HG03442 (cell line): Measurements from ENCODE around the gene RNF146.
"Not testable (repeated sequence)": the region's sequence is repeated elsewhere in the genome, so short reads cannot be mapped to it uniquely, and the experiment has no call there.

ENCODE experiments used
- ATAC-seq: cut with Tn5 transposase; IDR thresholded peaks from one replicate; pipeline ENCODE4 v1.9.1; 2021; ENCODE audit warnings: mild to moderate bottlenecking, moderate library complexity; ENCODE audit not compliant: unreplicated experiment

RNF146 gene

GRCh38 chr6:127266178-127266891 is at the start of gene RNF146:
Gene RNF146 (plus strand): TSS chr6:127266864. CDS start chr6:127280339, 13,475 bp downstream.
- ATAC-seq: peak; percentile 78

- ATAC-seq: no peak
These were observed 46.8 kb upstream of the RNF146 start for GRCh38 chr6:127219869-127220268.

GRCh38 chr6:127221201-127221600 is 45.5 kb upstream of the RNF146 start:
- no peak for ATAC-seq

GRCh38 chr6:127222418-127222817 is 44.2 kb upstream of the RNF146 start:
- no peak for ATAC-seq

DNA sequence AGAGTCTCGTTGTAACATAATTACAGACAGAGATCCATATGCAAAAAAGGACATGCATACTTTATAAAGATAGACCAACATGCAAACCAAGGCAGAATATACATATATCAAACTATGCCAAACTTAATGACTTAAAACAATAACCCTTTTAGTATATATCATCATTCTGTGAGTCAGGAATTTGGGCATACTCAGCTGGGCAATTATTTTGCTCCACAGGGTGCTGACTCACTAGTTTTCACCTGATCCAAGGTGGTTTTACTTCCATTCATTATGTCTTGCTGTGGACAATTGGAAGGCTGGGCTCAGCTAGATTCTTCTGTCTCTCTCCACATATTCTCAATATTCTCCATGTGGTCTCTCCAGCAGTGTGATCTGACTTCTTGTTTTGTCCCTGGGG is 41.2 kb upstream of the RNF146 start:
- no peak for ATAC-seq

DNA sequence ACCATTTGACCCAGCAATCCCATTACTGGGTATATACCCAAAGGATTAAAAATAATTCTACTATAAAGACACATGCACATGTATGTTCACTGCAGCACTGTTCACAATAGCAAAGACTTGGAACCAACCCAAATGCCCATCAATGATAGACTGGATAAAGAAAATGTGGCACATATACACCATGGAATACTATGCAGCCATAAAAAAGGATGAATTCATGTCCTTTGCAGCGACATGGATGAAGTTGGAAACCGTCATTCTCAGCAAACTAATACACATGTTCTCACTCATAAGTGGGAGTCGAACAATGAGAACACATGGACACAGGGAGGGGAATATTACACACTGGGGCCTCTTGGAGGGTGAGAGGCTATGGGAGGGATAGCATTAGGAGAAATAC is 32.8 kb upstream of the RNF146 start:
- not testable (repeated sequence) for ATAC-seq

- ATAC-seq: no peak
These were observed 23.2 kb upstream of the RNF146 start for GRCh38 chr6:127243501-127243900.

DNA sequence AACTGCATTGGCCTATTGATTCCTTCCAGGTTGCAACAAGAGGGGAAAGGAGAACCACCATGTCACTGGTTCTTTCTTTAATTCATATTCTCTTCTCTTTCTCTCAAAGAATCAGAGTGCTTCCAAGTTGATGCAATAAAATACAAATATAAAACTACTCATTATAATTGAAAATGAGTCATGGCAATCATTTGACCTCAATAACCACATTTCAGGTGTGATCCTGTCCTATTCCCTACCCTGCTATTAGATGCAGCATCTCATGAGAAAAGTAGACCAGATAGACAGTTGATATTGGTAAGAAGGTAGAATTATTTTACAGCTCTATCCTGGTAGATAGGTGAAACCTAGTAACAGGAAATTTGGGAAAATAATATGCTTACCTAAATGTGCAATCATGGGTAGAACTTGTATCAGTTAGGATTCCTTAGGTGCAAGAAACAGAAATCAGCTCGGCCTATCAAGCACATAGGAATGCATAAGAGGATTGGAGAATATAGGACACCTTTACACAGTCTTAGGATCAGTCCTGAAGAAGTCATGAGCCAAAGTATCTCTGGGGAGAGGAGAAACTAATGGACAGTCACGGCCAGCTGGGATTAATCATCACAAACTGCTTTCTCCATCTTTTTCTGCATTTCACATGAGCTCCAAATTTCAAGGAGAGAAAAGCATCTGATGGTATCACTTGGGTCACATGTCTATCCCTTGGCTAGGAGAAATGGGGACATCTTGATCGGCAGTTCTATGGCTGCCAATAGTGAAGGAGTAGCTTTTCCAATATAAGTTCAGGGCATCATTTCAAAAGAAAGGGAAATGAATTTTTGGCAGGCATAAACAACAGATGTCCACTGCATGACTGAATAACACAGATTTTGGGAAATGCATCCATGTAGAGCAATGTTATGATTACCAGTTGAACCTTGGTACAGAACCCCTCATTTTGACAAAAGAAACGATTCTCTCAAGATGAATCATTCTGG is 19.3 kb upstream of the RNF146 start:
- no peak for ATAC-seq

DNA sequence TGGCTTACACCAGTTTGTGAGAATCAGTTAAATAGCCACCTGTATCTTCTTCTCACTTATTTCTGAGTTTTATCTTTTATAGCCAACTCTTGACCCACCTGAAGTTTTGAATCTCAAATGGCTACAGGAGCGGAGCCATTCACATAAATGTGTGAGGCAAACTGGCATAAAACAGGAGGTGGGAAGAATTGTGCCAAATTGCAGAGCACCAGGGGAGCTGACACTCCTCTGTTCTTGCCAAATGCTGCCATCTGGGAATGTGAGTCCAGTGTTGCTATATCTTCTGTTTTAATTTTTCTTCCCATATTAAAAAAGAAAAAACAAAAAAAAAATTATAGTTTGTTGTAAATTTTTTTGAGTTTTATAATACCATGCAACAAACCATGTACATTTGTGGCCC is 17.0 kb upstream of the RNF146 start:
- ATAC-seq: no peak

DNA sequence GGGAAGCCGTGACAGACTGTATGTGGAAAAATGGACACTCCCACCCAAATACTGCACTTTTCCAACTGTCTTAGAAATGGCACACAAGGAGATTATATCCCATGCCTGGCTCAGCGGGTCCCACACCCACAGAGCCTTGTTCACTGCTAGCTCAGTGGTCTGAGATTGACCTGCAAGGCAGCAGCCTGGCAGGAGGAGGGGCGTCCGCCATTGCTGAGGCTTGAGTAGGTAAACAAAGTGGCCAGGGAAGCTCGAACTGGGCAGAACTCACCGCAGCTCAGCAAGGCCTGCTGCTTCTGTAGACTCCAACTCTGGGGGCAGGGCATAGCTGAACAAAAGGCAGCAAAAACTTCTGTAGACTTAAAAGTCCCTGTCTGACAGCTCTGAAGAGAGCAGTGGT is 11.4 kb upstream of the RNF146 start:
- ATAC-seq: no peak

DNA sequence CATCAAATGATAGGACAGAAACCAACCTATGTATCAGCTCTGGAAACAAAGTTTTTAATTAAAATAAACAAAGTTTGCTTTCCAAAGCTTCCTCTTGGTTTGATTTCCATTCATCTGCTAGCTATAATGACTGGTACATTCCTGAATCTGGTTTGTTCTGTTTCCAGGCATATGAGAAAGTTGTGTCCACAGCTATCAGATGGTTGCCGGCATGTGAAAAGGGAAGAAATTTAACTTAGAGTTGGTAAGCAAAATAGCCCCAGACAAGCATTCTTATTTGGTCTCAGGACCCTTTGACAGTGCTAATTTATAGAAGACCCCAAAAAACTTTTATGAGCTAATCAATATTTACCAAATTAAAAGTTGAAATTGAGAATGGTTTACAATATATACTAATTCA is 3.8 kb upstream of the RNF146 start:
- no peak for ATAC-seq

- ATAC-seq: no peak
These were observed 3.2 kb upstream of the RNF146 start for GRCh38 chr6:127263481-127263880.

DNA sequence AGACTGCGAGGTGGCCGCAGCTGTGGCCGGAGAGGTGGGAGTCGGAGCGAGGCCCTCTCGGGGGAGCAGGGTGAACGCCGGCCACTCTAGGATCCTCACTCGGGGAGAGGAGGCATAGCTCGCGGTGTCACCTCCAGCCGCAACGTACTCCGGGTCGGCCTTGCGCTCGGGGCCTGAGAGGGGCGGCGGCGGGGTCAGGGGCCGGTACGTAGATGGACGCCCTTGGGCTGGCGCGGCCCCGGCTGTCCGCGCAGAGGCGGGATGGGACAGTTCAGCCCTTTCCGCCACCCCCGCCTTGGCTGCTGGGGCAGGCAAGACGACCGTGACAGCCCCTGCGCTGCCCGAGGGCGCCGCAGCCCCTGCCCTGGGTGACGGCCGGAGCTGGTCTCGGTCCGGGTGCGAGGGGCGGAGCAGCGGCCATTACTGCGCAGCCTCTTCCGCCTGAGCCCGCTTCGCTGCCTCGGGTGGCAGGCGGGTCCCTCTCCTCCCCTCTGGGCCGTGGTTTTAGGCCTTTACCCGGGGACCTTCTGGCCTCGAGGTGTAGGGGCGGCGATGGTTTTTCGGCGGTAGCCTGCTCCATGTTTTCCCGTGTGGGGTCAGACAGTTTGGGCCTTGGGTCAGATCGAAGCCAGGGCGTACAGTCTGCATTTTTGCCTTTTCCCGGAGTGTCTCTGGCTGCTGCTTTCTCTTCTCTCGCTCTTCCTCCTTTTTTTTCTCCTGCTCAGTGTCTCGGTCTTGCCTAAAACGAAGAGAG is 405 bp downstream of the RNF146 start:
- peak; percentile 70 for ATAC-seq

DNA sequence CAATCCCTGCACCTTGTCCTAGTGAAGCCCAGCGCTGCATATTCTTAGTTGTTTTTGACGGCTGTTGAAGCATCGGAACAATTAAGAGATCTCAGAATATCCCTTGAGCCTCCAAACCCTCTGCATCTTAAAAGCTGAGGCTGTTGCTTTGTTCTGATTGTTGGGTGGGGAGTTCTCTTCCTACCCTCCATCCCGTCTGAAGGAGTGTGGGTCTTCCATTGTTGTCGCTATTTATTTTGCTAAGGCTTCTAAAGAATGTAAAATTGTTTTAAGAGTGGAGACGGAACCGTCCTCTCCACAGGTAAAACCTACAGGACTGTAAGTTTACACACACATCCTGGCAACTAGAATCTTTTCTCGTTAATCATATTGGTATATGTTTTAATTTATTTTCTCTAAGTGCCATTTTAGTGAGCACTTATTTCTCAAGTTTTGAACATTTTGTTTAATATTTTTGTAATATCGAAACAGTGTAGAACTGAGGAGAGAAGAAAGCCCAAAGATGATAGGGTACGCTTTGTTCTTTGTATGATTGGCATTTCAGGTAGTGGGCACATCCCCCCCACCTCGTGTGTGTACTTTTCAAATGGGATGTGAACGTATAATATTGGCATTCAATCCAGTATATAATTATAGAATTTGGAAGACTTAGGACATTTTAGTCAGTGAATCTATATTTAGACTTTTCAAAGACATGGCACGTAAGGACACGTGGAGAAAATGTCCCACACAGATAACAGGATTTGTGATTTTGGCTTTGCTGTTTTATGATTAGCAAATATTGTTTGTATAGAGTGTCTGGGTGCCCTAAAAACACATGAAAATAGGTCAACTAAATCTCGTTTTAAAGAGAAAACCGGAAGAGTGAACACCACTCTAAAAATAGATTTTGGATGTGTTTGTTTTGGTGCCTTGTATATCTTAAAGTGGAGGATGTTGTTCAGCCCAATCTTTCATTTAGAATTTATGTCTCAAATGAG is 1.3 kb downstream of the RNF146 start:
- no peak for ATAC-seq

- no peak for ATAC-seq
These were observed 5.9 kb downstream of the RNF146 start for GRCh38 chr6:127272576-127272975.

DNA sequence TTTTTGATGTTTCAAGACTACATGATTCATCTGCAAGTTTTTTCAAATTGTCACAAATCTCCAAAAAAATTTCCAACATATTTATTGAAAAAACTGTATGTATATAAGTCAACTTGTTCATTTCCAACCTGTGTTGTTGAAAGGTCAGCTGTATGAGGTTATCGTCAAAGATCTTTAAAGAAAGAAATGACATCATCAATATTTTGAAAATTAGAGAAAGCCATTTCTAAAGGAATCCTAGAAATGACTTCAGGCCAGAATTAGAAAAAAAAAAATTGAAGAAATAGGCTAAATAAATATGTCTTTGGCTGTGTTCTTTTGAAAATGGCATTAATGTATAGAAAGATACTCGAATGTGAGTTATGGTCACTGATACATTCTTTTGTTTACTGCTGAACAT is 6.8 kb downstream of the RNF146 start:
- no peak for ATAC-seq

GRCh38 chr6:127276331-127276730 is 9.7 kb downstream of the RNF146 start:
- no peak for ATAC-seq

DNA sequence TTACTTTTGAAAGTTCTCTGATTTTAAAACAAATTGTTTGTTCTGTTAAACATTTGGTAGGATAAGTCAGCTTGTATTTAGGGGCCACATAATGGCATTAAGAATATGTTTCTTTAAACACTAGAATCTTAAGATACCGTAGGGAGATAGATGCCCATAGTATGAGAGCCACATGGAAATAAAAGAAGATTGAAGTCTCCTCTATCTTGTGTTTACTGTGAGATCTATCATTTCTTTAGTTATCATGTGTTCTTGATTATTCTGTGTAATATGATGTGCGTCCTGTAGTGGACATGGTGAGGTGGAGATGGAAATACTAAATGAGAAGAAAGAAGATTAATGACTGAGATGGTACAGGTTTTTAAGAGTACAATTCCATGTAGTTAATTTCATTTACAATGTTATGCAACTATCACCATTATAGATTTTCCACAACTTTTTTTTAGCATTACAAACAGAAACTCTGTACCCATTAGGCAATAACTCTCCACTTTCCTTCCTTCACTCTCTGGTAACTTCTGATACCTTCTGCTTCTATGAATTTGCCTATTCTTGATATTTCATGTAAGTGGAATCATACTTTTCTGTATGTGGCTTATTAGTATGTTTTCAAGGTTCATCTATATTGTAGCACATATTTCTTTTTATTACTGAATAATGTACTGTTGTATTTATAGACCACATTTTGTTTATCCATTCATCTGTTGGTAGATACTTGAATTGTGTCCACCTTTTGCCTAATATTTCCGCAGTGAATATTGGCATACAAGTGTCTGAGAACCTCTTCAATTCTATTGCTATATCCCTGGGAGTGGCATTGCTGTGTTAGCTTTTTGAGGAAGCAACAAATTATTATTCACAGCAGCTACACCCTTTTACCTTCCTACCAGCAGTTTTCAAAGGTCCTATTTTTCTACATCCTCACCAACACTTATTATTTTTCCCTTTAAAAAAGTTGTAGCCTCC is 11.5 kb downstream of the RNF146 start:
- no peak for ATAC-seq

GRCh38 chr6:127279815-127280214 is 13.2 kb downstream of the RNF146 start:
- ATAC-seq: no peak
